Kidney capillary endothelial cell (primary cell): ENCODE measurements around the gene OR56B1.
"Not testable (repeated sequence)": the region's sequence is repeated elsewhere in the genome, so short reads cannot be mapped to it uniquely, and the experiment has no call there.

Experiments used
- DNase-seq: peaks from one replicate; pipeline ENCODE4 v3.0.0-alpha.2; 2018; ENCODE audit warnings: low spot score

Gene OR56B1

DNA sequence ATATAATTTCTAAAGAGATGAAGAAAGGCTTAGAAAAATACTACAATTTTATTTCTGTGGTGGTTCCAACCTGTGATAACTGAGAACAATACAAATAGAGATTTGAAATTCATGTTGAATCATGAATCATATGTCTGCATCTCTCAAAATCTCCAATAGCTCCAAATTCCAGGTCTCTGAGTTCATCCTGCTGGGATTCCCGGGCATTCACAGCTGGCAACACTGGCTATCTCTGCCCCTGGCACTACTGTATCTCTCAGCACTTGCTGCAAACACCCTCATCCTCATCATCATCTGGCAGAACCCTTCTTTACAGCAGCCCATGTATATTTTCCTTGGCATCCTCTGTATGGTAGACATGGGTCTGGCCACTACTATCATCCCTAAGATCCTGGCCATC lies at the start of gene OR56B1:
Gene OR56B1, plus strand, starts transcription at position 53 of the 400 bp plus-strand sequence. Its CDS starts 69 bp downstream, at position 122.
- no peak for DNase-seq

GRCh38 chr11:5688482-5688881 lies 47.8 kb upstream of the OR56B1 start:
- no peak for DNase-seq

DNA sequence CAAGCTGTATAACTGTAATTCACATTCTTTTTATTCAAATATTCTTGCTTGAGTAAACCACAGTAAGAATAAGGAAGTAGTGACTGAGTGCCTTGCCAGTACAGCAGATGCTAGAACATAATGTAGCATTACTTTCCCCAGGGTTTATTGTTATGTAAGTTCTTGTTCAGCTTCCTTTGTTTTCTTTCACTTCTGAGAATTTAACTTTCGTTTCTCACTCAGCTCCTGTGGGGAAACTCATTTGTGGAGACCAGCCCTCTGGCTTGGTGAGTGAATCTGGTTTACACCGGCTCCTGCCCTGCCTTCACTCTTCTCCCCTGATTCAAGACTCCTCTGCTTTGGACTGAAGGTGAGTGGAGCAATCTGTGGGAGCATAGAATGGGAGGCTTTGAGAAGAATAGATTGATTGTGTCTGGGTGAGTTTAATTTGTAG lies 46.7 kb upstream of the OR56B1 start, which contains the start of gene TRIM22:
Gene TRIM22, plus strand, starts transcription at position 240 of the 433 bp plus-strand sequence. CDS start 6,443 bp downstream, outside the sequence.
- DNase-seq, result no peak

DNA sequence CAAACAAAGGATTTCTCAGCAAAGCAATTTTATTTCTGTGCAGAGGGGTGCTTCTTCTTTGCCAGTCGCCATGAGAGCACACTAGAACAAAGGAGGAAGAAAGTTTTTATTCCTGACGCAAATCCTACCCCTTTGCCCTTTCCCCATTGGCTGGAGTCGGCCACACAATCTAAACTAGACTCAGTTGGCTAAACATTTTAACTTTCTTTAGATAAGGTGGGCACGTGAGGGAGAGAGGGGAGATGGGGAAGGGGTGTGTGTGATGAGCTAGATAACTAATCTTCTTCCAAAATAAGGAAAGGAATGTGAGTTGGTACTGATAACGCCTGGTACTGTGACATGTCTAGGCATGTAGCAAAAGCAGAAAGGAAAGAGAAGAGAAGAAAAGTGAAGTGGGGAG lies 46.0 kb upstream of the OR56B1 start:
- DNase-seq, result no peak

DNA sequence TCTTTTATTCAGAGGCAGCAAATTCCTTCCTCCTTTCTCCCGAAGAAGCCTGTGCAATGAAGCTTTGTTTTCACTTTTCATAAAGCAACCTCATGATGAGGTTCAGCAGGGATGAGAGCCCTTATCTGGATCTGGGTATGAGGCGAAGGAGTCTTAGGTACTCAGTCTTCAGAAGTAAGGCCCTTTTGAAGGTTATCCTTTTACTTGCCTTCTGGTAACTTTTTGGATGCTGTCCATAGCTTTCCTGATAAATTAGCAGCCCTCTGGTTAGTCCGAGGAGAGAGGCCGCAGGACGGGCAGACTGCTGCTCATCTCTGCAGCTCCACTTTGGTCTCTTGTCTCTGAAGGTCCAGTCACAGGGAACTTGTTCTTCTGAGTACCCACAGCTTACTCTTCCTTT lies 45.5 kb upstream of the OR56B1 start:
- no peak for DNase-seq

GRCh38 chr11:5691238-5691963 lies 44.8 kb upstream of the OR56B1 start:
- DNase-seq, result not testable (repeated sequence)

DNA sequence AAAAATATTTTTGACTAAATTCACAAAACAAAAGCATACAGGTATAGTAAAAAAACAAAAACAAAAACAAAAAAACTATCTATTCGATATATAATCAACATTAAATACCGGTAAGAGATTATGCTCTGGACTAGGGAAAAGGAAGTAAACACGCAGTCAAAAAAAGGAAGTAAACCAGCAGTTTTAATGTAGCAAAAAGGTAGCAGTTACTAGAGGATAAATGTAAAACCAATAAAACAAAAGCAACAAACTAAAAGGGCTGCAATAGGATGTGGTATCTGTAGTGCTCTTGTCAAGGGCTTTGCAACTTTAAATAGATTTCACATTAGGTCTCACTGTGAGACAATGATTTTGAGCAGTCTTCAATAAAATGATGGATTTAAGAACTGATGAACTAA lies 44.3 kb upstream of the OR56B1 start:
- DNase-seq, result no peak

DNA sequence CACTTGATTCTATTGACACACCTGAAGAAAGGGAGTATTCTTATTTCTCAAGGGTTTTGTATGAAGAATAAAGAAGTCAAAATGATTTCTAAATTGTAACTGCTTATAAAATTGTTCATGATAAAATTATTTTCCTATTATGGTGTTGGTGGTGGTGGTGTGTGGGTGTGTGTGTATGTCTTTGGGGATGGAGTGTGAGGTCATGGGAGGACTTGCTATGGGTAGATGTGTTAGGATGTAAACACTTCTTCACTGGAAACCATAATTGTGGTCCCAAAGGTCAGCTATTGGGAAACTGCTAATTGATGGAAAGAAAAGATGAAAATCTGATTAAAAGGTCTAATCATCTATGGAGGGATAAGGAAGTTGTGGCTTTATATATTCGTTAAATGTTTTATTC lies 41.6 kb upstream of the OR56B1 start:
- no peak for DNase-seq

DNA sequence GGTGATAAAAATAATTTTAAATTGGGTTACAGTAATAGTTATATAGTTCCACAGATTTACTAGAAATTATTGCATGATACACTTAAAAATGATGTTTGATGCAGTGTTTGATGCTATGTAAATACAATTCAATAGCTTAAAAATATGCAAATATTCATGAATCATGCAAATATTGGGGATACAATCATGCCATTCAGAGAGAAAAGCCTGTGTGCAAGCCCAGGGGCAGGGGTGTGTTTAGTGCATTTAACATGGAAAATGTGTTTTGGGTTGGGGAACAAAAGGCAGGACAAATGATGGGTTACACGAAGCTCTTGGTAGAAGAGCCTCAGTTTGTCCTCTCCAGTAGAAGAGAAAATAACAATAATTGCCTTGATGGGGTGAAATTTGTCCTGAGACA lies 40.7 kb upstream of the OR56B1 start:
- DNase-seq, result no peak

GRCh38 chr11:5696210-5696609 lies 40.0 kb upstream of the OR56B1 start:
- no peak for DNase-seq

GRCh38 chr11:5698281-5698680 lies 38.0 kb upstream of the OR56B1 start:
- DNase-seq, result no peak

DNA sequence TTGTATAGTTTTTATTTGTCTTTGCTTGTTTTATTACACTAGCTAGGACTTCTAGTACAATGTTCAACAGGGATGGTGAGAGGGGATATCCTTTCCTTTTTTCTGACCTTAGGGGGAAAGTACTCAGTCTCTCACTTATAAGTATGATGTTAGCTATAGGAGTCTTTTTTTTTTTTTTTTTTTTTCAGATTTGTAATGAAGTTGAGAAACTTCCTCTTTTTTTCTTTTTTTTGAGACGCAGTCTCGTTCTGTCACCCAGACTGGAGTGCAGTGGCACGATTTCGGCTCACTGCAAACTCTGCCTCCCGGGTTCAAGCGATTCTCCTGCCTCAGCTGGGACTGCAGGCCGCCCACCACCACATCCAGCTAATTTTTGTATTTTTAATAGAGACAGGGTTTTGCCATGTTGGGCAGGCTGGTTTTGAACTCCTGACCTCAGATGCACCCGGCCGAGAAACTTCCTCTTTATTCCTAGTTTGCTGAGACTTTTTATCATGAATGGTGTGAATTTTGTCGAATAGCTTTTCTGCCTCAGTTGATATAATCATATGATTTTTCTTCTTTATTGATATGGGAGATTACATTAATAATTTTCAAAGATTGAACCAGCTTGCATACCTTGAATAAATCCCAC lies 35.7 kb upstream of the OR56B1 start:
- no peak for DNase-seq

DNA sequence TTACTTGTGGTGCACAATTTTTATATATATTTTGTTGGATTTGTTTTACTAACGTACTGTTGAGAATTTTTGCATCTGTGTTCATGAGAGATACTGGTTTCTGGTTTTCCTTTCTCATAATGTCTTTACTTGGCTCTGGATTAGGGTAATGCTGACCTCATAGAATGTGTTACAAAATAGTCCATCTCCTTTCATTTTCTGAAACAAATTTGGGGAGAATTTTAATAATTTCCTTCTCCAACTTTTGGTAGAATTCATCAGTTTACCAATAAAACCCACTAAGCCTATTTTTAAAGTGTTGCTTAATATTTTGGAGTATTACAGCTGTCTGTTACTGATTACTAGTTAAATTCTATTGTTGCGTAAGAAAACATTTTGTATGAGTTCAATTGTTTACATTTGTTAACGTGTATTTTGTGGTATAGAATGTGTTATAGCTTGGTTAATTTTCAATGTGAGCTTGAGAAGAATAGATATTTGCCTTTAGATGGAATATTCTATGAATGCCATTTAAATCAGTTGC lies 35.1 kb upstream of the OR56B1 start:
- DNase-seq, result no peak

DNA sequence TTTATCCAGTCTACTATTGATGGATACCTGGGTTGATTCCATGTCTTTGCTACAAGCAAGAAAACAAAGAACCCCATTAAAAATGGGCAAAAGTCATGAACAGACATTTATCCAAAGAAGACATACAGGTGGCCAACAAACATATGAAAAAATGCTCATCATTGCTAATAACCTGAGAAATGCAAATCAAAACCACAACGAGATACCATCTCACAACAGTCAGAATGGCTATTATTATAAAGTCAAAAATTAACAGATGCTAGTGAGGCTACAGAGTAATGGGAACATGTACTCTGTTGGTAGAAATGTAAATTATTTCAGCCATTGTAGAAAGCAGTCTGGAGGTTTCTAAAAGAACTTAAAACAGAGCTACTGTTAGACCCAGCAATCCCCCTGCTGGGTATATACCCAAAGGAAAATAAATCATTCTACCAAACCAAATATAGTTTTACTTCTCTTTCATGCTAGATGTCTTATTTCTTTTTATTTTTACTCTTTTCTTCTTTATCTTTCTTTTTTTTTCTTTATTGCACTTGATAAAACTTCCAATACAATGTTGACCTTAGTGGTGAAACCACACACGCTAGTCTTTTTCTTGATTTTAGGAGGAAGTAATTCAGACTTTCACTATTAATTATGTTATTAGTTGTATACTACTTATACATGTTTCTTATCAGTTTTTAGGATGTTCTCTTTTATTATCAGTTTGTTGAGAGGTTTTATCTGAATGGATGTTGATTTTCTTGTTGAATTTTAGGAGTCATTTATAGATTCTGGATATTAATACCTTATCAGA lies 32.3 kb upstream of the OR56B1 start:
- DNase-seq, result no peak

GRCh38 chr11:5705688-5706087 lies 30.6 kb upstream of the OR56B1 start:
- DNase-seq, result no peak

DNA sequence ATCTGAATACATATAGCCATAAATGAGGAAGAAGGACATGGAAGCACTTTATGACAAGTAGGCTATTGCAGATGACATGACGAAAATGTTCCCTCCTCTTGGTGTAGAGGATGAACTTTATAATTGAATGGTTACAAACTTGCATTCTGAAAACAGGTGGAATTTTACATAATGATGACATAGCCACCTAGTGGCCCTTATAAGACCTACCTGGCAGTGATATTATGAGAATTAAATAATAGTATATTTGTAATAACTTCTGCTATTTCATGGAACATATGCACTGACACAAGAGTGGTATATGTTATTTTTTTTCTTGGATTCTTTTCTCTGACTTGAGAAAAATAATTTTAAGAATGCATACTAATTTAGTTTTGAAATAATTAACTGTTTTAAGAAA lies 23.7 kb upstream of the OR56B1 start:
- DNase-seq, result no peak

DNA sequence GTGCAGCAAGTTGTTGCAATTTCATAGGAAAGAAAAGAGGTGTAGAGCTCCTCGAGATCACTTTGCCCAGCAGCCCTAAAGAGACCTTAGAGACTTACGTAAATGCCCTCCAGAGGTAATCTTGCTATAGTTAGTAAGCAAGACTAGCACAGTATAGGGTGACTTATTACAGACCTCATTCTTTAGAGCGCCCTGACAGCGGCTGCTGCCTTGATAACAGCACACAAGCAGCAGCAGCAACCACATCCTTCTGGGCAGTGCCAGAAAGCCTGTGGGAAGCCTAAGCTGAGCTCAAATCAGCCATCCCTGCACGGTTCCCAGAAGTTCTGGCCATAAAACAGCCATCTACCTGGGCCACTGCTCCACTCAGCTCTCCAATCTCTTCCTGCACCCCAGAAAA lies 22.6 kb upstream of the OR56B1 start:
- DNase-seq, result no peak

- DNase-seq, result not testable (repeated sequence)
These were observed 19.7 kb upstream of the OR56B1 start for GRCh38 chr11:5716518-5716917.

GRCh38 chr11:5719703-5720495 lies 16.3 kb upstream of the OR56B1 start:
- no peak for DNase-seq

DNA sequence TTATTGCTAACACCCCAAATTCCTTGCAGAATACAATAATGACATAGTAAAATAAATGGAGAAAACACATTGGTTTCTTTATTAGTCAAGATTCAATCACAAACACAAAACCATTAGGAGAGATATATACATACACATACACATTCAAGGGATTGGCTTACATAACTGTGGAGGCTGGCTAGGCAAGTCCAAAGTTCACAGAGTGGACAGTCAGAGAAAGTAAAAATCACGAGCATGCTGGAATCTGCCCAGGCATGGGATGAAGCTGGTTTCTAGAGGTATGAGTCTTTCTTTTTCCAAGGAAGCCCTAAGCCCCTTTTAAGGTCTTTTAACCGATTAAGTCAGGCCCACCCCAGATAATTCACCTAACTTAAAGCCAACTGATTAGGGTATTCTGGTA lies 13.6 kb upstream of the OR56B1 start:
- DNase-seq, result no peak

DNA sequence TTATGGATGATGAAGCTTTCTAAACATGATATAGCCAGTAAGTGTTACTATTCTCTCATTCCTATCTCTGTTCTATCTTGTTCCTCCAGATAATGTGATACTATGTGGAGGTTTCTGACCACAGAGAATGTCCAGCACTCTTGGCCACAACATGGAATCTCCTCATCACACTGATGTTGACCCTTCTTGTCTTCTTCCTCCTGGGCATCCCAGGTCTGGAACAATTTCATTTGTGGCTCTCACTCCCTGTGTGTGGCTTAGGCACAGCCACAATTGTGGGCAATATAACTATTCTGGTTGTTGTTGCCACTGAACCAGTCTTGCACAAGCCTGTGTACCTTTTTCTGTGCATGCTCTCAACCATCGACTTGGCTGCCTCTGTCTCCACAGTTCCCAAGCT lies 9.9 kb upstream of the OR56B1 start:
- no peak for DNase-seq

- no peak for DNase-seq
These were observed 8.6 kb upstream of the OR56B1 start for GRCh38 chr11:5727691-5728090.
